NCI-H82 treated with DMSO at 0.1 percent for 48 hours (cell line): ENCODE data around the gene COQ7.

Experiments
- DNase-seq: peaks from one replicate; lab custom pipeline; 2025; ENCODE audit not compliant: unreplicated experiment; lab: John Stamatoyannopoulos, UW

The COQ7 gene

GRCh38 chr16:19067349-19068236 lies at the start of gene COQ7:
COQ7 (plus strand) TSS chr16:19067614; CDS start chr16:19067665, 51 bp downstream.
- DNase-seq: peak; percentile 98

GRCh38 chr16:19020689-19021088 lies 46.7 kb upstream of the COQ7 start:
- no peak for DNase-seq

GRCh38 chr16:19021747-19022146 lies 45.7 kb upstream of the COQ7 start:
- no peak for DNase-seq

GRCh38 chr16:19027416-19027815 lies 40.0 kb upstream of the COQ7 start:
- no peak for DNase-seq

- DNase-seq: no peak
Measured at GRCh38 chr16:19029980-19030379, 37.4 kb upstream of the COQ7 start.

GRCh38 chr16:19031738-19032137 lies 35.7 kb upstream of the COQ7 start:
- no peak for DNase-seq

GRCh38 chr16:19033761-19034160 lies 33.7 kb upstream of the COQ7 start:
- DNase-seq: no peak

- DNase-seq: no peak
Measured at GRCh38 chr16:19040400-19040799, 27.0 kb upstream of the COQ7 start.

- DNase-seq: no peak
Measured at GRCh38 chr16:19044769-19045168, 22.6 kb upstream of the COQ7 start.

- no peak for DNase-seq
Measured at GRCh38 chr16:19046062-19046461, 21.4 kb upstream of the COQ7 start.

- no peak for DNase-seq
Measured at GRCh38 chr16:19062706-19063105, 4.7 kb upstream of the COQ7 start.

- no peak for DNase-seq
Measured at GRCh38 chr16:19066988-19067348, 446 bp upstream of the COQ7 start.

- no peak for DNase-seq
Measured at GRCh38 chr16:19068237-19068815, 912 bp downstream of the COQ7 start.

GRCh38 chr16:19071811-19072777 lies 4.7 kb downstream of the COQ7 start:
- peak; percentile 14 for DNase-seq

GRCh38 chr16:19073344-19073743 lies 5.9 kb downstream of the COQ7 start:
- DNase-seq: no peak

- DNase-seq: no peak
Measured at GRCh38 chr16:19073863-19074262, 6.4 kb downstream of the COQ7 start.

- no peak for DNase-seq
Measured at GRCh38 chr16:19075511-19075910, 8.1 kb downstream of the COQ7 start.

GRCh38 chr16:19077879-19078278 lies 10.5 kb downstream of the COQ7 start:
- DNase-seq: no peak

- DNase-seq: peak; percentile 15
Measured at GRCh38 chr16:19083670-19084069, 16.3 kb downstream of the COQ7 start.

- DNase-seq: no peak
Measured at GRCh38 chr16:19084139-19084538, 16.7 kb downstream of the COQ7 start.

GRCh38 chr16:19084879-19085278 lies 17.5 kb downstream of the COQ7 start:
- no peak for DNase-seq
